Measurements from ENCODE around the gene RIPOR3.

Gene RIPOR3

GRCh38 chr20:50579511-50579910 lies 111.8 kb downstream of the RIPOR3 start:
- no peak for DNase-seq (ENCODE audit: low spot score)

GRCh38 chr20:50578778-50579165 lies 112.6 kb downstream of the RIPOR3 start:
- DNase-seq (ENCODE audit: low spot score), result no peak
- TF ChIP-seq, protein P1, sequence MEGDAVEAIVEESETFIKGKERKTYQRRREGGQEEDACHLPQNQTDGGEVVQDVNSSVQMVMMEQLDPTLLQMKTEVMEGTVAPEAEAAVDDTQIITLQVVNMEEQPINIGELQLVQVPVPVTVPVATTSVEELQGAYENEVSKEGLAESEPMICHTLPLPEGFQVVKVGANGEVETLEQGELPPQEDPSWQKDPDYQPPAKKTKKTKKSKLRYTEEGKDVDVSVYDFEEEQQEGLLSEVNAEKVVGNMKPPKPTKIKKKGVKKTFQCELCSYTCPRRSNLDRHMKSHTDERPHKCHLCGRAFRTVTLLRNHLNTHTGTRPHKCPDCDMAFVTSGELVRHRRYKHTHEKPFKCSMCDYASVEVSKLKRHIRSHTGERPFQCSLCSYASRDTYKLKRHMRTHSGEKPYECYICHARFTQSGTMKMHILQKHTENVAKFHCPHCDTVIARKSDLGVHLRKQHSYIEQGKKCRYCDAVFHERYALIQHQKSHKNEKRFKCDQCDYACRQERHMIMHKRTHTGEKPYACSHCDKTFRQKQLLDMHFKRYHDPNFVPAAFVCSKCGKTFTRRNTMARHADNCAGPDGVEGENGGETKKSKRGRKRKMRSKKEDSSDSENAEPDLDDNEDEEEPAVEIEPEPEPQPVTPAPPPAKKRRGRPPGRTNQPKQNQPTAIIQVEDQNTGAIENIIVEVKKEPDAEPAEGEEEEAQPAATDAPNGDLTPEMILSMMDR (IDR thresholded peaks at IDR 0.05; ENCODE audit: extremely low read depth, missing control alignments), result no peak

More at GRCh38 chr20:50579511-50579910, 111.8 kb downstream of the RIPOR3 start:
- TF ChIP-seq, protein P1 (IDR thresholded peaks at IDR 0.05; ENCODE audit: extremely low read depth, missing control alignments), result no peak

DNA sequence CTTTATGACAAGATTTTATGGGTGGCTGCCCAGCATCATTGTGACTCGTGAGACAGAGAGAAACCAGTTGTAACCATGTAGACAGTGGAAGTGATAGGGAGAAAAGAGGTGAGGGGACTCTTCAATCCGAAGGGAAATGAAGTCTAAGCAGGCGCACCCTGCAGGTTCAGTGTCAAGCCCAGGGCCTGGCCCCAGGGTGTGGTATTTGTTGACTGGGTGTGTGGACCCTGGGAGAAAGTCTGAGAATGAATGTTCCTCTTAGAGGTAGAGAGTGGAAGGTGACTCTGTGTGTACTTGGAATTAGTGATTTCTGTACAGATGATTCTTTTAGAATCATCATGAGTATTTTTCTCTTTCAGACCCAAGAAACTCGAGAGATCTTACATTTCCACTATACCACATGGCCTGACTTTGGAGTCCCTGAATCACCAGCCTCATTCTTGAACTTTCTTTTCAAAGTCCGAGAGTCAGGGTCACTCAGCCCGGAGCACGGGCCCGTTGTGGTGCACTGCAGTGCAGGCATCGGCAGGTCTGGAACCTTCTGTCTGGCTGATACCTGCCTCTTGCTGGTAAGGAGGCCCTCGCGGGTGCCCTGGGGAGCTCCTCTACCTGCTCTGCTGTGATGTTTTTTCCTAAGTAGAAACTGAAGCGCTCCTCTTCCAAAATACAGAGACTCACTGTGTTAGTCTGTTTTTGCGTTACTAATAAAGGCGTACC lies 113.1 kb downstream of the RIPOR3 start:
- DNase-seq (ENCODE audit: low spot score), result no peak

GRCh38 chr20:50577175-50578018 lies 113.9 kb downstream of the RIPOR3 start:
- no peak for DNase-seq (ENCODE audit: low spot score)
- TF ChIP-seq, protein P1 (IDR thresholded peaks at IDR 0.05; ENCODE audit: extremely low read depth, missing control alignments), result no peak

More for the DNA sequence above, 113.1 kb downstream of the RIPOR3 start:
- TF ChIP-seq, protein P1 (IDR thresholded peaks at IDR 0.05; ENCODE audit: extremely low read depth, missing control alignments), result no peak

GRCh38 chr20:50575865-50576720 lies 115.2 kb downstream of the RIPOR3 start:
- TF ChIP-seq, protein P1 (IDR thresholded peaks at IDR 0.05; ENCODE audit: extremely low read depth, missing control alignments), result peak; percentile 63
- peak; percentile 60 for DNase-seq (ENCODE audit: low spot score)

GRCh38 chr20:50574586-50574985 lies 116.8 kb downstream of the RIPOR3 start:
- no peak for DNase-seq (ENCODE audit: low spot score)
- TF ChIP-seq, protein P1 (IDR thresholded peaks at IDR 0.05; ENCODE audit: extremely low read depth, missing control alignments), result no peak

Data from GM20000 (cell line).